GM21825 (cell line): Measurements from ENCODE around the gene EBF3.

Experiments used
- ATAC-seq: cut with Tn5 transposase; IDR thresholded peaks from one replicate; pipeline ENCODE4 v1.9.1; 2021; ENCODE audit warnings: mild to moderate bottlenecking, moderate library complexity; ENCODE audit not compliant: unreplicated experiment

EBF3 gene

GRCh38 chr10:129855836-129856563 lies 108.1 kb downstream of the EBF3 start:
- ATAC-seq = no peak

- ATAC-seq = no peak
Measured at GRCh38 chr10:129854796-129855705, 109.0 kb downstream of the EBF3 start.

- ATAC-seq = no peak
Measured at GRCh38 chr10:129854158-129854557, 109.9 kb downstream of the EBF3 start.

GRCh38 chr10:129853562-129853903 lies 110.5 kb downstream of the EBF3 start:
- ATAC-seq = no peak

GRCh38 chr10:129852829-129853561 lies 111.1 kb downstream of the EBF3 start:
- no peak for ATAC-seq

GRCh38 chr10:129851941-129852640 lies 112.0 kb downstream of the EBF3 start:
- ATAC-seq = no peak

- ATAC-seq = no peak
Measured at GRCh38 chr10:129850790-129851189, 113.3 kb downstream of the EBF3 start.

- ATAC-seq = no peak
Measured at GRCh38 chr10:129850316-129850715, 113.8 kb downstream of the EBF3 start.

- ATAC-seq = no peak
Measured at GRCh38 chr10:129849853-129850252, 114.2 kb downstream of the EBF3 start.

GRCh38 chr10:129849452-129849750 lies 114.7 kb downstream of the EBF3 start:
- ATAC-seq = no peak

GRCh38 chr10:129848696-129849451 lies 115.2 kb downstream of the EBF3 start:
- no peak for ATAC-seq

GRCh38 chr10:129847741-129848483 lies 116.2 kb downstream of the EBF3 start:
- ATAC-seq = no peak

- no peak for ATAC-seq
Measured at GRCh38 chr10:129846991-129847391, 117.1 kb downstream of the EBF3 start.

GRCh38 chr10:129845111-129845753 lies 118.8 kb downstream of the EBF3 start:
- no peak for ATAC-seq

- no peak for ATAC-seq
Measured at GRCh38 chr10:129844216-129844766, 119.8 kb downstream of the EBF3 start.

- ATAC-seq = no peak
Measured at GRCh38 chr10:129843702-129844101, 120.4 kb downstream of the EBF3 start.

GRCh38 chr10:129843131-129843541 lies 120.9 kb downstream of the EBF3 start:
- no peak for ATAC-seq

GRCh38 chr10:129842031-129842430 lies 122.0 kb downstream of the EBF3 start:
- ATAC-seq = no peak

- ATAC-seq = no peak
Measured at GRCh38 chr10:129841590-129841989, 122.5 kb downstream of the EBF3 start.
